ENCODE data around the gene DAAM1. TPM values are rescaled to one million over a fixed set of nuclear protein-coding genes. Genes with fewer than 3 reads are reported as not detected.

The DAAM1 gene
- polyA plus RNA-seq, 1 donor (not counting 4 experiments of a cell fraction or from before 2014, with no cell fraction given): 44.6 TPM

- H4K20me1 ChIP-seq (ENCODE audit: control insufficient read depth, extremely low read depth, insufficient read depth, low read length): no peaks in the 10 kb centered on the region
- H3K27me3 ChIP-seq (ENCODE audit: control insufficient read depth, extremely low read depth, insufficient read depth, low read length): no peaks in the 10 kb centered on the region
- no peak overlapping the region for H3K9ac ChIP-seq (ENCODE audit: control insufficient read depth, extremely low read depth, insufficient read depth, low read length)
- H3K9me1 ChIP-seq (ENCODE audit: control insufficient read depth, extremely low read depth, insufficient read depth, low read length): no peaks in the 10 kb centered on the region
- H3K36me3 ChIP-seq (ENCODE audit: control insufficient read depth in 2 of 2, extremely low read depth in 1 of 2, insufficient read depth in 2 of 2, low read length in 2 of 2): no peaks in the 10 kb centered on the region
- TF ChIP-seq CTCF (optimal IDR thresholded peaks at IDR 0.05 in 1 of 3, IDR thresholded peaks at IDR 0.05 in 1 of 3, conservative IDR thresholded peaks at IDR 0.05 in 1 of 3; ENCODE audit: extremely low read depth in 1 of 3, insufficient read depth in 2 of 3, low read length in 3 of 3) (no peak), EZH2 (IDR thresholded peaks at IDR 0.05; ENCODE audit: low read length) (no peak)
- DNase-seq (ENCODE audit: low read depth, low spot score): no peak
- no peak overlapping the region for H2AFZ ChIP-seq (ENCODE audit: control insufficient read depth, low read length)
- no peak for FAIRE-seq
- no peaks in the 10 kb centered on the region for H3K9me3 ChIP-seq (ENCODE audit: control insufficient read depth, low read depth, low read length)
- H3K27ac ChIP-seq (ENCODE audit: control insufficient read depth, insufficient read depth, low read length): no peak overlapping the region
- no peak overlapping the region for H3K4me2 ChIP-seq (ENCODE audit: control insufficient read depth, extremely low read depth, insufficient read depth, low read depth, low read length)
- no peak overlapping the region for H3K4me3 ChIP-seq (ENCODE audit: control insufficient read depth in 2 of 3, extremely low read depth in 1 of 3, insufficient read depth in 2 of 3, low read depth in 1 of 3, low read length in 3 of 3)
- H3K79me2 ChIP-seq (ENCODE audit: control insufficient read depth, insufficient read depth, low read length): no peaks in the 10 kb centered on the region
- dilution Hi-C loops (cut with MboI; ENCODE audit: extremely low pct_ligation_motif_present, low sequenced_read_pairs): no loop called here
- peaks cover 10% of the 10 kb centered on the region for H3K4me1 ChIP-seq (ENCODE audit: control insufficient read depth, extremely low read depth, insufficient read depth, low read length)
Measured at GRCh38 chr14:59183150-59183549, 5.3 kb upstream of the DAAM1 start.

GRCh38 chr14:59184396-59184795, 4.1 kb upstream of the DAAM1 start:
- H2AFZ ChIP-seq (ENCODE audit: control insufficient read depth, low read length): no peak overlapping the region
- dilution Hi-C loops (cut with MboI; ENCODE audit: extremely low pct_ligation_motif_present, low sequenced_read_pairs): no loop called here

More at GRCh38 chr14:59184396-59184795, 4.1 kb upstream of the DAAM1 start:
- H3K27me3 ChIP-seq (ENCODE audit: control insufficient read depth, extremely low read depth, insufficient read depth, low read length): no peaks in the 10 kb centered on the region
- no peaks in the 10 kb centered on the region for H3K36me3 ChIP-seq (ENCODE audit: control insufficient read depth in 2 of 2, extremely low read depth in 1 of 2, insufficient read depth in 2 of 2, low read length in 2 of 2)
- peaks cover 4% of the 10 kb centered on the region for H3K79me2 ChIP-seq (ENCODE audit: control insufficient read depth, insufficient read depth, low read length)
- H3K27ac ChIP-seq (ENCODE audit: control insufficient read depth, insufficient read depth, low read length): no peak overlapping the region
- H3K4me3 ChIP-seq (ENCODE audit: control insufficient read depth in 2 of 3, extremely low read depth in 1 of 3, insufficient read depth in 2 of 3, low read depth in 1 of 3, low read length in 3 of 3): no peak overlapping the region
- H3K4me2 ChIP-seq (ENCODE audit: control insufficient read depth, extremely low read depth, insufficient read depth, low read depth, low read length): peak overlapping the region; percentile 61
- FAIRE-seq: no peak
- H4K20me1 ChIP-seq (ENCODE audit: control insufficient read depth, extremely low read depth, insufficient read depth, low read length): no peaks in the 10 kb centered on the region
- H3K9me3 ChIP-seq (ENCODE audit: control insufficient read depth, low read depth, low read length): no peaks in the 10 kb centered on the region
- H3K9me1 ChIP-seq (ENCODE audit: control insufficient read depth, extremely low read depth, insufficient read depth, low read length): no peaks in the 10 kb centered on the region
- no peak for DNase-seq (ENCODE audit: low read depth, low spot score)
- TF ChIP-seq EZH2 (IDR thresholded peaks at IDR 0.05; ENCODE audit: low read length) (no peak), CTCF (optimal IDR thresholded peaks at IDR 0.05 in 1 of 3, IDR thresholded peaks at IDR 0.05 in 1 of 3, conservative IDR thresholded peaks at IDR 0.05 in 1 of 3; ENCODE audit: extremely low read depth in 1 of 3, insufficient read depth in 2 of 3, low read length in 3 of 3) (no peak)
- H3K4me1 ChIP-seq (ENCODE audit: control insufficient read depth, extremely low read depth, insufficient read depth, low read length): peaks cover 10% of the 10 kb centered on the region
- H3K9ac ChIP-seq (ENCODE audit: control insufficient read depth, extremely low read depth, insufficient read depth, low read length): no peak overlapping the region
